GM19438 (cell line): Measurements from ENCODE around the gene HMBS.
"Not testable (repeated sequence)": the region's sequence is repeated elsewhere in the genome, so short reads cannot be mapped to it uniquely, and the experiment has no call there.

Source experiments
- ATAC-seq: cut with Tn5 transposase; IDR thresholded peaks from one replicate; pipeline ENCODE4 v1.9.1; 2021; ENCODE audit warnings: low read depth; ENCODE audit not compliant: unreplicated experiment

Gene HMBS

GRCh38 chr11:119117004-119117706 lies 32.5 kb downstream of the HMBS start:
- no peak for ATAC-seq

GRCh38 chr11:119118227-119118626 lies 33.5 kb downstream of the HMBS start:
- ATAC-seq: no peak

- ATAC-seq: no peak
Measured at GRCh38 chr11:119118946-119119345, 34.3 kb downstream of the HMBS start.

- no peak for ATAC-seq
Measured at GRCh38 chr11:119120639-119121007, 35.9 kb downstream of the HMBS start.

GRCh38 chr11:119121008-119121810 lies 36.5 kb downstream of the HMBS start, which contains the start of gene HINFP:
TSS of gene HINFP (plus strand) at chr11:119121580. CDS start at chr11:119126945, 5,365 bp downstream.
- peak; percentile 96 for ATAC-seq

GRCh38 chr11:119121811-119122124 lies 37.1 kb downstream of the HMBS start:
- ATAC-seq: no peak

- ATAC-seq: no peak
Measured at GRCh38 chr11:119125821-119126220, 41.1 kb downstream of the HMBS start.

- no peak for ATAC-seq
Measured at GRCh38 chr11:119126675-119127268, 42.1 kb downstream of the HMBS start.

GRCh38 chr11:119130662-119131061 lies 46.0 kb downstream of the HMBS start:
- ATAC-seq: no peak

- ATAC-seq: no peak
Measured at GRCh38 chr11:119134389-119134978, 49.8 kb downstream of the HMBS start.

GRCh38 chr11:119139276-119139675 lies 54.6 kb downstream of the HMBS start:
- ATAC-seq: not testable (repeated sequence)
